Tibial nerve (tissue), 4 donors: ENCODE measurements around the gene SKI. TPM values are rescaled to one million over a fixed set of nuclear protein-coding genes. Genes with fewer than 3 reads are reported as not detected.

ENCODE experiments used
- DNase-seq, 2 donors: peaks; one replicate each; pipeline ENCODE4 v3.0.0-alpha.2; 2019; ENCODE audit warnings: low spot score in 2 of 2
- H3K27ac ChIP-seq, 4 donors: fragments of 200-600 bp; sonication (generic) in 3 of 4; one replicate each; pipeline ENCODE4 v1.5.1; 2017 to 2019; ENCODE audit warnings: mild to moderate bottlenecking in 1 of 4
- H3K27me3 ChIP-seq, 2 donors: fragments of 200-600 bp; sonication (generic) in 1 of 2; one replicate each; pipeline versions ENCODE4 v1.5.1 to v1.6.0; 2017 to 2019
- H3K36me3 ChIP-seq, 3 donors: fragments of 200-600 bp; sonication (generic); one replicate each; pipeline ENCODE4 v1.5.1; 2018 to 2019
- H3K4me1 ChIP-seq, 4 donors: fragments of 200-600 bp; sonication (generic) in 3 of 4; one replicate each; pipeline ENCODE4 v1.5.1; 2017 to 2019
- H3K4me3 ChIP-seq, 4 donors: fragments of 200-600 bp; sonication (generic) in 3 of 4; one replicate each; pipeline ENCODE4 v1.5.1; 2017 to 2019; ENCODE audit warnings: mild to moderate bottlenecking in 1 of 4, moderate library complexity in 1 of 4
- H3K9me3 ChIP-seq, 4 donors: fragments of 200-600 bp; sonication (generic) in 3 of 4; one replicate each; pipeline ENCODE4 v1.5.1; 2017 to 2019
- EP300 ChIP-seq, 2 donors: sonication (generic); formaldehyde crosslinking; IDR thresholded peaks; one replicate each; pipeline ENCODE4 v1.6.1; 2017; ENCODE audit warnings: antibody characterized with exemption in 2 of 2, mild to moderate bottlenecking in 1 of 2
- POLR2A ChIP-seq, 2 donors: fragments of 450-650 bp; IDR thresholded peaks; one replicate each; pipeline ENCODE4 v1.6.1; 2017; ENCODE audit warnings: antibody characterized with exemption in 2 of 2, mild to moderate bottlenecking in 2 of 2, moderate library complexity in 2 of 2
- WGBS, 2 donors: methylation state at CpG; one replicate each; pipeline ENCODE4 v1.1.5; 2018; 5-methylcytosine and 5-hydroxymethylcytosine counted together
- total RNA-seq, 4 donors: library from RNA; depleted of rRNA; stranded (reverse); fragments of >200 nt; gene quantifications; one replicate each; pipeline ENCODE4 v1.1.0, GENCODE V29; 2016
- TF ChIP-seq, protein P1 (sequence below), 5 experiments: fragments of 200-600 bp in 3 of 5; fragments of 450-650 bp in 2 of 5; sonication (generic) in 3 of 5; IDR thresholded peaks; one replicate each; pipeline ENCODE4 v1.5.1; 2016 to 2019; ENCODE audit warnings: antibody characterized with exemption in 5 of 5, mild to moderate bottlenecking in 3 of 5, moderate library complexity in 2 of 5

SKI gene
- total RNA-seq, 4 donors from 2014 or later = 62.8 to 100 (median 72.2) TPM

- no peak for TF ChIP-seq EP300 (IDR thresholded peaks at IDR 0.05)
- TF ChIP-seq POLR2A (IDR thresholded peaks at IDR 0.05) = no peak
- TF ChIP-seq, protein P1, sequence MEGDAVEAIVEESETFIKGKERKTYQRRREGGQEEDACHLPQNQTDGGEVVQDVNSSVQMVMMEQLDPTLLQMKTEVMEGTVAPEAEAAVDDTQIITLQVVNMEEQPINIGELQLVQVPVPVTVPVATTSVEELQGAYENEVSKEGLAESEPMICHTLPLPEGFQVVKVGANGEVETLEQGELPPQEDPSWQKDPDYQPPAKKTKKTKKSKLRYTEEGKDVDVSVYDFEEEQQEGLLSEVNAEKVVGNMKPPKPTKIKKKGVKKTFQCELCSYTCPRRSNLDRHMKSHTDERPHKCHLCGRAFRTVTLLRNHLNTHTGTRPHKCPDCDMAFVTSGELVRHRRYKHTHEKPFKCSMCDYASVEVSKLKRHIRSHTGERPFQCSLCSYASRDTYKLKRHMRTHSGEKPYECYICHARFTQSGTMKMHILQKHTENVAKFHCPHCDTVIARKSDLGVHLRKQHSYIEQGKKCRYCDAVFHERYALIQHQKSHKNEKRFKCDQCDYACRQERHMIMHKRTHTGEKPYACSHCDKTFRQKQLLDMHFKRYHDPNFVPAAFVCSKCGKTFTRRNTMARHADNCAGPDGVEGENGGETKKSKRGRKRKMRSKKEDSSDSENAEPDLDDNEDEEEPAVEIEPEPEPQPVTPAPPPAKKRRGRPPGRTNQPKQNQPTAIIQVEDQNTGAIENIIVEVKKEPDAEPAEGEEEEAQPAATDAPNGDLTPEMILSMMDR (IDR thresholded peaks at IDR 0.05) = no peak
- H3K27ac ChIP-seq = no peak overlapping the region
- no peak for DNase-seq
Measured at GRCh38 chr1:2355373-2356261, 127.5 kb downstream of the SKI start.

GRCh38 chr1:2356401-2356800 is 128.3 kb downstream of the SKI start:
- no peak overlapping the region for H3K27ac ChIP-seq

More at GRCh38 chr1:2355373-2356261, 127.5 kb downstream of the SKI start:
- H3K27me3 ChIP-seq = no peaks in the 10 kb centered on the region
- 83 to 90% methylated on average over 22 to 28 of the region's 28 CpGs for WGBS, 2 donors
- no peaks in the 10 kb centered on the region for H3K9me3 ChIP-seq
- H3K4me3 ChIP-seq = no peak overlapping the region
- peaks cover 0 to 25% (median 0%) of the 10 kb centered on the region in 3 donors for H3K36me3 ChIP-seq
- H3K4me1 ChIP-seq = no peaks in the 10 kb centered on the region

DNA sequence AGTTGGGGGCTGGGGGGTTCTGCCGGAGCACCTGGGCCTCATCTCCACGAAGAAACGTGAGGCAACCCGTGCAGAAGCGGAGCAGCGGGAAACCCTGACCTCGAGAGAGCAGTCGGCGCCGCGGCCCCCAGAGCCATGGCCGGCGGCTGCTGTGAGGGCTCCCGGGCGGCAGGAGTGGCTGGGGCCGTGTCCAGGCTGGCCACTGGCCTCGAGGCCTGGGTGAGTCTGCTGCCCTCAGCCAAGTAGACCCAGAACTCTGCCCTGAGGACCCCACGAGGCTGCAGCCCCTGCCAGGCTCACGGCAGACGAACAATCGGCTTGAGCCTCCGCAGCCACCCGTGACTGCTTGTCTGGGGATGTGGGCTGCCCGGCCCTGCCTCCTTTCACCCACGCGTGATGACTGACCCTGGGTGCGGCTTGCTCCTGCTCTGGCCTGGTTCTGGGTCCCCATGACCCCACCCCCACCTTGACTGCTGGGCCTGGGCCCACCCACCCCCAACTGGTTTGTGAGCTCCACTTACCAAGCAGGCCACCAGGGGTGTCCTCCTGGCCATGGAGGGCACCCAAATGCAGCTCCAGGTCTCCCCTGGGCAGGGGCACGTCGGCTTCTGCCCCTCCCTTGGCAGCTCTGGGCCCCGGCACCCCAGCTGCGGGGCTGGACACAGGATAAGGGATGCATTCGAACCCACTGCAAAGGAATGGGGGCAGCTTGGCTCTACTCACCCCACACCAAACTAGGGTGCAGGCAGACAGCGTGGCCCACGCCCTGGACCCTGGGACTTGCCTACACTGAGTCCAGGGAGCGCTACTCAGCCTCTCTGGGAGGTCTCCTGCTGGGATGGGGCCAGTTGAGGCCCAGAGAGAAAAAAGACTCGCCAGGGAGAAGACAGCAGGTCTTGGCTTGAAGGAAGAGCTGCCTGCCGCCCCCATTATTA is 129.1 kb downstream of the SKI start:
- H3K9me3 ChIP-seq = no peaks in the 10 kb centered on the region
- WGBS, 2 donors = 83 to 84% methylated on average over 18 to 28 of the region's 37 CpGs

More at GRCh38 chr1:2356401-2356800, 128.3 kb downstream of the SKI start:
- H3K9me3 ChIP-seq = no peaks in the 10 kb centered on the region
- WGBS, 2 donors = 81 to 92% methylated on average over 6 to 12 of the region's 15 CpGs
- no peak for DNase-seq
- TF ChIP-seq, protein P1 (IDR thresholded peaks at IDR 0.05) = no peak
- TF ChIP-seq EP300 (IDR thresholded peaks at IDR 0.05) = no peak
- TF ChIP-seq POLR2A (IDR thresholded peaks at IDR 0.05) = no peak
- H3K27me3 ChIP-seq = no peaks in the 10 kb centered on the region
- no peaks in the 10 kb centered on the region for H3K4me1 ChIP-seq
- peaks cover 0 to 25% (median 0%) of the 10 kb centered on the region in 3 donors for H3K36me3 ChIP-seq
- no peak overlapping the region for H3K4me3 ChIP-seq

DNA sequence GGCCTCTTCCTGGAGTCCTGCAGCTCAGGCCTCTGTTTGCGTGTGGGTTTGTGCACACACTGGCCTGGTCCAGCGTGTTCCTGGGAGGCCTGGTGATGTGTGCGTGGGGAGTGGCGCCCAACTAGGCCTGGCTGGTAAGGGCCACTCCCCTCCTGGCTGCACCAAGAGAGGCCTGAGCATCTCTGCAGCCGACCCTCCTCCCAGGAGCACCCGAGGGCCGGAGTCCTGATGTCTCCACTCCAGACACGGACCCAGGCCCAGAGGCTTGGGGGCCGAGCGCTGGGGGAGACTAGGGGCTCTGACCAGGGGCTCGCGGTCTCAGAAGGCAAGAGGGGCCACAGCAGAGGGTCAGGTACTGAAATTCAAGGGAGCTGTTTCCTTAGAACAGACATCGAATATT is 130.0 kb downstream of the SKI start:
- DNase-seq = no peak
- TF ChIP-seq, protein P1 (IDR thresholded peaks at IDR 0.05) = no peak
- TF ChIP-seq EP300 (IDR thresholded peaks at IDR 0.05) = no peak
- no peak for TF ChIP-seq POLR2A (IDR thresholded peaks at IDR 0.05)
- Histone ChIP-seq H3K36me3 (peaks cover 0 to 31% (median 0%) of the 10 kb centered on the region in 3 donors), H3K27ac (no peak overlapping the region), H3K4me3 (no peak overlapping the region), H3K9me3 (no peaks in the 10 kb centered on the region), H3K27me3 (no peaks in the 10 kb centered on the region), H3K4me1 (no peaks in the 10 kb centered on the region)
- 86 to 92% methylated on average over 7 to 9 of the region's 13 CpGs for WGBS, 2 donors

More for the DNA sequence above, 129.1 kb downstream of the SKI start:
- H3K27me3 ChIP-seq = no peaks in the 10 kb centered on the region
- no peaks in the 10 kb centered on the region for H3K4me1 ChIP-seq
- TF ChIP-seq POLR2A (IDR thresholded peaks at IDR 0.05) = no peak
- TF ChIP-seq, protein P1 (IDR thresholded peaks at IDR 0.05) = no peak
- no peak for TF ChIP-seq EP300 (IDR thresholded peaks at IDR 0.05)
- DNase-seq = no peak
- H3K36me3 ChIP-seq = peaks cover 0 to 29% (median 0%) of the 10 kb centered on the region in 3 donors
- H3K27ac ChIP-seq = no peak overlapping the region
- no peak overlapping the region for H3K4me3 ChIP-seq
